Measurements from ENCODE around the gene BGN.

Gene BGN

GRCh38 chrX:153510383-153510782 is 15.6 kb downstream of the BGN start:
- DNase-seq: no peak

GRCh38 chrX:153511784-153512500 is 17.2 kb downstream of the BGN start:
- DNase-seq: no peak

- no peak for DNase-seq
Measured at GRCh38 chrX:153512501-153512893, 17.7 kb downstream of the BGN start.

- no peak for DNase-seq
Measured at GRCh38 chrX:153513265-153513664, 18.5 kb downstream of the BGN start.

GRCh38 chrX:153514259-153514658 is 19.5 kb downstream of the BGN start:
- no peak for DNase-seq

GRCh38 chrX:153515435-153515834 is 20.7 kb downstream of the BGN start:
- no peak for DNase-seq

GRCh38 chrX:153516073-153516472 is 21.3 kb downstream of the BGN start:
- no peak for DNase-seq

GRCh38 chrX:153517423-153517822 is 22.6 kb downstream of the BGN start, which contains the start of gene ATP2B3:
ATP2B3 (plus strand) TSS chrX:153517642; CDS start chrX:153536248, 18,606 bp downstream.
- no peak for DNase-seq

- no peak for DNase-seq
Measured at GRCh38 chrX:153517946-153518834, 23.4 kb downstream of the BGN start.

GRCh38 chrX:153519569-153520286 is 24.9 kb downstream of the BGN start:
- DNase-seq: no peak

- DNase-seq: no peak
Measured at GRCh38 chrX:153520287-153520917, 25.6 kb downstream of the BGN start.

- DNase-seq: no peak
Measured at GRCh38 chrX:153521034-153521433, 26.3 kb downstream of the BGN start.

- no peak for DNase-seq
Measured at GRCh38 chrX:153522259-153522658, 27.5 kb downstream of the BGN start.

- no peak for DNase-seq
Measured at GRCh38 chrX:153523269-153523668, 28.5 kb downstream of the BGN start.

- DNase-seq: no peak
Measured at GRCh38 chrX:153524234-153524633, 29.5 kb downstream of the BGN start.

- DNase-seq: no peak
Measured at GRCh38 chrX:153525451-153525850, 30.7 kb downstream of the BGN start.

- DNase-seq: no peak
Measured at GRCh38 chrX:153526042-153526441, 31.3 kb downstream of the BGN start.

GRCh38 chrX:153526801-153527200 is 32.0 kb downstream of the BGN start:
- DNase-seq: no peak

- no peak for DNase-seq
Measured at GRCh38 chrX:153527208-153527607, 32.4 kb downstream of the BGN start.

- DNase-seq: no peak
Measured at GRCh38 chrX:153530411-153531129, 35.8 kb downstream of the BGN start.

GRCh38 chrX:153533091-153533490 is 38.3 kb downstream of the BGN start:
- DNase-seq: no peak

GRCh38 chrX:153537080-153537479 is 42.3 kb downstream of the BGN start:
- DNase-seq: no peak

Data from activated T-cell treated with anti-CD3 and anti-CD28 coated beads, Interleukin-2, amount 50 U/mL, for 48 hours (primary cell).